Measurements from ENCODE around the gene MYO5C.
A peak's percentile ranks its signal among the peaks of the same experiment; 100 is the strongest.
"Not testable (repeated sequence)": the region's sequence is repeated elsewhere in the genome, so short reads cannot be mapped to it uniquely, and the experiment has no call there.

The MYO5C gene

DNA sequence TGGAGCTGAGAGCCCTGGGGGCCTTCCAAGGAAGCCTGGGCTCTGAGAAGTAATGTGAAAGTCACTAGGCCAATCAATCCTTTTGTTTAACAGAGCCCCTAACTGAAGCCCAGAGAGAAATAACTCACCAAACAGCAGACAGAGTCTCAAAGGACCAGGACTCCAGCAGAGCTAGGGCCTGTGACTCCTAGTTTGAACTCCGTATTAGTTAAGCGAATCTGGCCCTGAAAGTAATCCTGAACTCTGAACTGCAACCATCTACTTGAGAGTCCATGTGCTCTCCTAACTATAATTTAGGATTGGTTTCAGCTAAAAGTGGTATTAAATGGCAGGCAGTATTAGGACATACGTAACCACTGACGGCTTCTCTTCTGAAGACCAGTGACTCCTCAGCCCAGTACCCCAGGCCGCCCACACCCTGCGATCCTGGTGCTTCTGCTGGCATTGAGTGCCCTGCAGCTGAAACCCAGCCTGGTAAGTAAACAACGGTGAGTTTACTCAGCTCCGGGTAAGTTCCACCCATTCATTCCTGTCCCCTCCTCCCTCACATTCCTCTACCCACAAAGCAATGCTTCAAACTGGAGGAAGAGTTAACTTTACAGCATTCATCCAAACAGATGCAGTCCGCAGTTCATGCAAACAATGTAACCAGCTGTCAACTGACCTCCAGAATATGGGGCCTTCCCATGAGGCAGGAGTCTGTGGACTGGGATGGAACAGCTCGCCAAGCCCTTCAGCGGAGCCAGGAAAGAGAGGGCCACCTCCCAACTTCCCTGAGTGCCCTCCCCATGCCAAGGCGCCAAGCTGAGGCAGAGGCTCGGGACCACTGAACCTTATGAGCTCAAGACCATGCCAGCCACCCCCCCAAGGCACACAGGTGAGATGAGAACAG, 7.3 kb downstream of the MYO5C start:
- Histone ChIP-seq H4K91ac (ENCODE audit: low read length) (no peak overlapping the region), H2BK15ac (ENCODE audit: low read depth, poor library complexity, severe bottlenecking) (no peak overlapping the region), H3K36me3 (ENCODE audit: control insufficient read depth in 1 of 2, insufficient read depth in 2 of 2, low read depth in 1 of 2, low read length in 2 of 2) (no peaks in the 10 kb centered on the region), H2AFZ (ENCODE audit: low read depth, low read length) (no peak overlapping the region), H3K4me2 (ENCODE audit: low read length, poor library complexity, severe bottlenecking) (no peak overlapping the region), H3K4me3 (ENCODE audit: insufficient read depth in 1 of 2, low read depth in 1 of 2, low read length in 2 of 2) (no peak overlapping the region), H3K9ac (ENCODE audit: low read length) (no peak overlapping the region), H3K9me3 (ENCODE audit: control insufficient read depth, low read length) (no peaks in the 10 kb centered on the region), H2BK12ac (ENCODE audit: low read length in 2 of 2) (no peak overlapping the region), H2BK5ac (ENCODE audit: low read depth, low read length, poor library complexity, severe bottlenecking) (no peak overlapping the region), H3K4ac (ENCODE audit: low read depth in 1 of 2, low read length in 2 of 2) (no peak overlapping the region), H2AK5ac (ENCODE audit: low read length, severe bottlenecking) (no peak overlapping the region), H2BK120ac (ENCODE audit: low read depth, low read length) (no peak overlapping the region), H4K8ac (ENCODE audit: low read length) (no peak overlapping the region), H3K18ac (ENCODE audit: low read depth in 1 of 2, low read length in 2 of 2) (no peak overlapping the region), H3K4me1 (ENCODE audit: control insufficient read depth, insufficient read depth, low read depth, low read length) (peaks cover 7% of the 10 kb centered on the region), H3K27me3 (ENCODE audit: control insufficient read depth in 1 of 2, insufficient read depth in 1 of 2, low read length in 2 of 2) (peaks cover 0 to 15% of the 10 kb centered on the region in 2 experiments), H3K79me1 (replicated peaks; ENCODE audit: low read length, poor library complexity, severe bottlenecking) (no peaks in the 10 kb centered on the region), H3K14ac (ENCODE audit: low read length in 2 of 2) (no peak overlapping the region), H3K27ac (ENCODE audit: low read length, poor library complexity, severe bottlenecking) (no peak overlapping the region), H3K23ac (ENCODE audit: low read length in 2 of 2) (no peak overlapping the region)
- peak; percentile 25 for DNase-seq
- WGBS: 84% methylated on average over 13 of the region's 13 CpGs

GRCh38 chr15:52287114-52287513, 8.5 kb downstream of the MYO5C start:
- Histone ChIP-seq H3K18ac (ENCODE audit: low read depth in 1 of 2, low read length in 2 of 2) (no peak overlapping the region), H3K9me3 (ENCODE audit: control insufficient read depth, low read length) (no peaks in the 10 kb centered on the region), H3K14ac (ENCODE audit: low read length in 2 of 2) (no peak overlapping the region), H2BK5ac (ENCODE audit: low read depth, low read length, poor library complexity, severe bottlenecking) (no peak overlapping the region), H4K8ac (ENCODE audit: low read length) (no peak overlapping the region), H3K27ac (ENCODE audit: low read length, poor library complexity, severe bottlenecking) (no peak overlapping the region), H3K27me3 (ENCODE audit: control insufficient read depth in 1 of 2, insufficient read depth in 1 of 2, low read length in 2 of 2) (peaks cover 0 to 4% of the 10 kb centered on the region in 2 experiments), H3K9ac (ENCODE audit: low read length) (no peak overlapping the region), H3K23ac (ENCODE audit: low read length in 2 of 2) (no peak overlapping the region), H3K4ac (ENCODE audit: low read depth in 1 of 2, low read length in 2 of 2) (no peak overlapping the region), H4K91ac (ENCODE audit: low read length) (no peak overlapping the region), H2AK5ac (ENCODE audit: low read length, severe bottlenecking) (no peak overlapping the region), H2AFZ (ENCODE audit: low read depth, low read length) (no peak overlapping the region), H3K4me1 (ENCODE audit: control insufficient read depth, insufficient read depth, low read depth, low read length) (peaks cover 7% of the 10 kb centered on the region), H2BK15ac (ENCODE audit: low read depth, poor library complexity, severe bottlenecking) (no peak overlapping the region), H3K4me3 (ENCODE audit: insufficient read depth in 1 of 2, low read depth in 1 of 2, low read length in 2 of 2) (no peak overlapping the region), H3K4me2 (ENCODE audit: low read length, poor library complexity, severe bottlenecking) (no peak overlapping the region), H3K79me1 (replicated peaks; ENCODE audit: low read length, poor library complexity, severe bottlenecking) (no peaks in the 10 kb centered on the region), H3K36me3 (ENCODE audit: control insufficient read depth in 1 of 2, insufficient read depth in 2 of 2, low read depth in 1 of 2, low read length in 2 of 2) (no peaks in the 10 kb centered on the region), H2BK120ac (ENCODE audit: low read depth, low read length) (no peak overlapping the region), H2BK12ac (ENCODE audit: low read length in 2 of 2) (no peak overlapping the region)
- WGBS: 95% methylated on average over 3 of the region's 7 CpGs
- no peak for DNase-seq

GRCh38 chr15:52285941-52286340, 9.7 kb downstream of the MYO5C start:
- not testable (repeated sequence) for H2BK15ac ChIP-seq (ENCODE audit: low read depth, poor library complexity, severe bottlenecking); H3K4ac ChIP-seq (ENCODE audit: low read depth in 1 of 2, low read length in 2 of 2); DNase-seq; H2BK120ac ChIP-seq (ENCODE audit: low read depth, low read length); H3K4me1 ChIP-seq (ENCODE audit: control insufficient read depth, insufficient read depth, low read depth, low read length); H3K9ac ChIP-seq (ENCODE audit: low read length); H3K14ac ChIP-seq (ENCODE audit: low read length in 2 of 2); H2AFZ ChIP-seq (ENCODE audit: low read depth, low read length); H2AK5ac ChIP-seq (ENCODE audit: low read length, severe bottlenecking); H3K4me3 ChIP-seq (ENCODE audit: insufficient read depth in 1 of 2, low read depth in 1 of 2, low read length in 2 of 2); H3K9me3 ChIP-seq (ENCODE audit: control insufficient read depth, low read length); H3K27ac ChIP-seq (ENCODE audit: low read length, poor library complexity, severe bottlenecking); H3K23ac ChIP-seq (ENCODE audit: low read length in 2 of 2); H3K79me1 ChIP-seq (replicated peaks; ENCODE audit: low read length, poor library complexity, severe bottlenecking); H3K36me3 ChIP-seq (ENCODE audit: control insufficient read depth in 1 of 2, insufficient read depth in 2 of 2, low read depth in 1 of 2, low read length in 2 of 2); H3K18ac ChIP-seq (ENCODE audit: low read depth in 1 of 2, low read length in 2 of 2); H2BK12ac ChIP-seq (ENCODE audit: low read length in 2 of 2); H4K91ac ChIP-seq (ENCODE audit: low read length); H4K8ac ChIP-seq (ENCODE audit: low read length); H3K27me3 ChIP-seq (ENCODE audit: control insufficient read depth in 1 of 2, insufficient read depth in 1 of 2, low read length in 2 of 2); H2BK5ac ChIP-seq (ENCODE audit: low read depth, low read length, poor library complexity, severe bottlenecking); H3K4me2 ChIP-seq (ENCODE audit: low read length, poor library complexity, severe bottlenecking)
- 98% methylated on average over 10 of the region's 34 CpGs for WGBS

- H4K91ac ChIP-seq (ENCODE audit: low read length): no peak overlapping the region
- peaks cover 0 to 6% of the 10 kb centered on the region in 2 experiments for H3K27me3 ChIP-seq (ENCODE audit: control insufficient read depth in 1 of 2, insufficient read depth in 1 of 2, low read length in 2 of 2)
- no peaks in the 10 kb centered on the region for H3K79me1 ChIP-seq (replicated peaks; ENCODE audit: low read length, poor library complexity, severe bottlenecking)
- H2BK5ac ChIP-seq (ENCODE audit: low read depth, low read length, poor library complexity, severe bottlenecking): no peak overlapping the region
- no peak overlapping the region for H2BK15ac ChIP-seq (ENCODE audit: low read depth, poor library complexity, severe bottlenecking)
- H3K18ac ChIP-seq (ENCODE audit: low read depth in 1 of 2, low read length in 2 of 2): no peak overlapping the region
- no peak overlapping the region for H4K8ac ChIP-seq (ENCODE audit: low read length)
- H3K23ac ChIP-seq (ENCODE audit: low read length in 2 of 2): no peak overlapping the region
- no peak overlapping the region for H3K14ac ChIP-seq (ENCODE audit: low read length in 2 of 2)
- no peak overlapping the region for H2BK12ac ChIP-seq (ENCODE audit: low read length in 2 of 2)
- no peak overlapping the region for H2AK5ac ChIP-seq (ENCODE audit: low read length, severe bottlenecking)
- no peaks in the 10 kb centered on the region for H3K36me3 ChIP-seq (ENCODE audit: control insufficient read depth in 1 of 2, insufficient read depth in 2 of 2, low read depth in 1 of 2, low read length in 2 of 2)
- no peaks in the 10 kb centered on the region for H3K9me3 ChIP-seq (ENCODE audit: control insufficient read depth, low read length)
- H3K4me2 ChIP-seq (ENCODE audit: low read length, poor library complexity, severe bottlenecking): no peak overlapping the region
- no peak overlapping the region for H3K4ac ChIP-seq (ENCODE audit: low read depth in 1 of 2, low read length in 2 of 2)
- H3K9ac ChIP-seq (ENCODE audit: low read length): no peak overlapping the region
- no peak overlapping the region for H2AFZ ChIP-seq (ENCODE audit: low read depth, low read length)
- DNase-seq: peak; percentile 8
- WGBS: 83% methylated on average over 2 of the region's 3 CpGs
- no peak overlapping the region for H2BK120ac ChIP-seq (ENCODE audit: low read depth, low read length)
- peaks cover 5% of the 10 kb centered on the region for H3K4me1 ChIP-seq (ENCODE audit: control insufficient read depth, insufficient read depth, low read depth, low read length)
- H3K27ac ChIP-seq (ENCODE audit: low read length, poor library complexity, severe bottlenecking): no peak overlapping the region
- H3K4me3 ChIP-seq (ENCODE audit: insufficient read depth in 1 of 2, low read depth in 1 of 2, low read length in 2 of 2): no peak overlapping the region
These were observed 11.4 kb downstream of the MYO5C start for GRCh38 chr15:52284164-52284563.

Measured in mesenchymal stem cell (in vitro differentiated cells and primary cell).